Stimulated activated CD4-positive, alpha-beta T cell treated with anti-CD3 and anti-CD28 coated beads, Interleukin-15, amount 100 ng/mL, for 1 hour (primary cell): ENCODE results near the gene GLT8D2.
"Not testable (repeated sequence)": the region's sequence is repeated elsewhere in the genome, so short reads cannot be mapped to it uniquely, and the experiment has no call there.

Source experiments
- DNase-seq, 2 donors: peaks; one replicate each; pipeline ENCODE4 v3.0.0-alpha.2; 2020; ENCODE audit warnings: low read depth in 1 of 2, low spot score in 1 of 2

Gene GLT8D2

DNA sequence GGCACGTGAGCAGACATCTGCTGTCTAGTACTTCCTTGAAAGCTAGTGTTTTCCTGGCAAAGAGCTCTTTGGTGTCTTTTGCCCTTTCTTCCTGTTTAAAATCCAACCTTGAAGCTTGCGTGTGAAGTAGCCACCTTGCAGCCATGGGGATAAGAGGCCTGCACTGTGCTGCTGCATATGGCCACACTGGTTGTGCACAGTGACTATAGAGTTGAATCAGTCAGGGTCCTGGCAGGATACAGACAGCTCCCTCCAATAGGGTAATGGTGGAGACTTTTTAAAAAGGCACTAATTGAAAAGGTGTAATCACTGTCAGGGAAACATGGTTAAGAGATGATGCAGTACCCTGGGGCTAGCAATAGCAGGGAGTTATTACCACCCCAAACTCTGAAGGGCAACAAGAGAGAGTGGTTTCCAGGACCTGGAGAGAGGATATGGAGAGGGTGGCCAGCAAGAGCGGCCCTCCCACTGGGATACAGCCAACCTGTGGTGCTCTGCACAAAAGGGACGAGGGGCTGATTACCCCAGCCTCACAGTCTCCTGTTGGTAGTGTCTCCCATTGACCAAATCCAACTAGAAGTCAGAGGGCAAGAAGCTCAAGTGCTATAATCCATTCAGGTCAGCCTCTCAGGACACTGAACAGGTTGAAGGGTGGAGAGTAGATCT lies 4.8 kb upstream of the GLT8D2 start:
- DNase-seq: no peak

- no peak for DNase-seq
Measured at GRCh38 chr12:104050436-104050835, 449 bp upstream of the GLT8D2 start.

DNA sequence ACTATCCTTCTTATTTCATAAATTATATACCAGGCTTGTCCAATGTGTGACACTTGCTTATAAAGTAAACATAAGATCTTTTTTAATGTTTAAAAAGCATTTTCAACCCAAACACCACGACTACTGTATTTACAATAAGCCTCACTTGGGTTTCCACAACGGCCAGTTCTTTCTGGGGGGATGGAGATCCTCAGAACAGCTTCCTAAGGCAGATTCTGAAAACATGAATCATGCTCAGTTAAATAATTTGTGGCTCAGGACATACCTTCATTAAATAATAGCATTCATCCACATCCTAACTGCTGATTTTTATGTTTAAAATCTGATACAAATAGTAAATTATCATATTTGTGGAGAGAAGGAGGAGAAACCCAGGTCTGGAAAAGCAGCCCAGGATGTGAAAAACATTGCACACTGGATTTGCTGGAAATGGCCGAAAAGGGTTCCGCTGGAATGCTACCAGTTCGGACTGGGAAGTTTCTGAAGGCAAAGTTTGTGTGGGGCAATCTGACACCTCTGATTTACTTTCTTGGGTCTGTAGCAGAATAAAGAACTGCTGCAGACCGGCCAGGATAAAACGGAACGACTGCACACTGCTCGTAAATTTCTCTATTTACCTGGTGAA lies 597 bp downstream of the GLT8D2 start:
- DNase-seq: no peak

DNA sequence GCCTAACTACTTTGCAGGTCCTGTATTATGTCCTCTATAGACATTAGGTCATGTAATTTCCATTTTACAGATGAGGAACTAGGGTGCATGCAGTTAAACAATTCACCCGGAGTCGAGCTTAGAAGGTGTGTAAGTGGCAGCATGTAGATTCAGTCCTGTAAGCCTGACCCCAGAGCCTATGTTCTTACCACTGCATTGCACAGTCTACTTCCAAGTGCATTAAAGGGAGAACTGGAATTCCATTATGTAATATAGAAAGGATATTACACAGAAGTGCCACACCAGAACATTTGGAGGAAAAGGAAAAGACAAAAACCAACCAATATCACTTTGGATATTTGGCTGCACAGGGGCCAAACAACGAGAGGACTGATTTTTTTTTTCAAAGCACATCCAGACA lies 1.2 kb downstream of the GLT8D2 start:
- DNase-seq: no peak

DNA sequence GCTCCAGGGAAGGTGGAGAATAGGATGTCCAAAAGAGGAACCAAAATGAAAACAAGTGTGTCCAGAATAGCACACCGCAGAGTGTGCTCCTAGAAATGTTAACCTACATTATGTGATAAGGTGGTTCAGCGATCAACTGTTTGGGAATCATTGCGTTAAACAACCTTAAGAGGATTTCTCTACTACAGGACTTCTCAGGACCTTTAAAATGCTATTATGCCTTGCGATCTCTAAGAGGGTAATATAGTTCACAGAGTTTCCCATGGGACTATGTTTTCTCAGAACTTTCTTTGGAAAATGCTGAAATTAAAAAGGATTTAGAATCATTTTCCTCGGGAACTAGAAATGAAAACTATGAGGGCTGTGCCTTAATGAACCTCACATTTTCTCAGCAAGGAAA lies 1.8 kb downstream of the GLT8D2 start:
- DNase-seq: no peak

GRCh38 chr12:104046306-104046705 lies 3.7 kb downstream of the GLT8D2 start:
- no peak for DNase-seq

- DNase-seq: no peak
Measured at GRCh38 chr12:104044158-104044557, 5.8 kb downstream of the GLT8D2 start.

DNA sequence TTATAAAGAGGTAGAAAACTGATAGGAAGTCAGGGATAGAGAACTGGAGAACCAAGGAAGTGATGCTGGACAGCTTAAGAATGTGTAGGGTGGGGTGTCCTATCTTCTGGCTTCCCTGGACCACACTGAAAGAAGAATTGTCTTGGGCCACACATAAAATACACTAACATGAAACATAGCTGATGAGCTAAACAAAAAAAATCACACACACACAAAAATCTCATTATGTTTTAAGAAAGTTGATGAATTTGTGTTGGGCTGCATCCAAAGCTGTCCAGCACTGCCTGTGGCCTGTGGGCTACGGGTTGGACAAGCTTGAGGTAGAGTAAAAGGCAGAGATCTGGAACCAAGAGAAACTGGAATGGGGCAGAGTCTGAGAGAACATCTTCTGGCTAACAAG lies 7.4 kb downstream of the GLT8D2 start:
- DNase-seq: no peak

GRCh38 chr12:104039769-104040168 lies 10.2 kb downstream of the GLT8D2 start:
- not testable (repeated sequence) for DNase-seq

DNA sequence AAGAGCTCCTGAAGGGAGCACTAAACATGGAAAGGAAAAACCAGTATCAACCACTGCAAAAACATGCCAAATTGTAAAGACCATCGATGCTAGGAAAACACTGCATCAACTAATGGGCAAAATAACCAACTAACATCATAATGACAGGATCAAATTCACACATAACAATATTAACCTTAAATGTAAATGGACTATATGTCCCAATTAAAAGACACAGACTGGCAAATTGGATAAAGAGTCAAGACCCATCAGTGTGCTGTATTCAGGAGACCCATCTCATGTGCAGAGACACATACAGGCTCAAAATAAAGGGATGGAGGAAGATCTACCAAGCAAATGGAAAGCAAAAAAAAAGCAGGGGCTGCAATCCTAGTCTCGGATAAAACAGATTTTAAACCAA lies 13.8 kb downstream of the GLT8D2 start:
- not testable (repeated sequence) for DNase-seq

DNA sequence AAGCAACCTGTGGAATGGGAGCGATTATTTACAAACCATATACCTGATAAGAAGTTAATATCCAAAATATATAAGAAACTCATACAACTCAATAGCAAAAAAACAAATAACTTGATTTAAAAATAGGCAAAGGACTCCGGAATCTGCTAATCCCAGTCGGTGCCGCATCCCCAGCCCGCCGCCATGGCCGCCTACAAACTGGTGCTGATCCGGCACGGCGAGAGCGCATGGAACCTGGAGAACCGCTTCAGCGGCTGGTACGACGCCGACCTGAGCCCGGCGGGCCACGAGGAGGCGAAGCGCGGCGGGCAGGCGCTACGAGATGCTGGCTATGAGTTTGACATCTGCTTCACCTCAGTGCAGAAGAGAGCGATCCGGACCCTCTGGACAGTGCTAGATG lies 19.4 kb downstream of the GLT8D2 start:
- DNase-seq: not testable (repeated sequence)

DNA sequence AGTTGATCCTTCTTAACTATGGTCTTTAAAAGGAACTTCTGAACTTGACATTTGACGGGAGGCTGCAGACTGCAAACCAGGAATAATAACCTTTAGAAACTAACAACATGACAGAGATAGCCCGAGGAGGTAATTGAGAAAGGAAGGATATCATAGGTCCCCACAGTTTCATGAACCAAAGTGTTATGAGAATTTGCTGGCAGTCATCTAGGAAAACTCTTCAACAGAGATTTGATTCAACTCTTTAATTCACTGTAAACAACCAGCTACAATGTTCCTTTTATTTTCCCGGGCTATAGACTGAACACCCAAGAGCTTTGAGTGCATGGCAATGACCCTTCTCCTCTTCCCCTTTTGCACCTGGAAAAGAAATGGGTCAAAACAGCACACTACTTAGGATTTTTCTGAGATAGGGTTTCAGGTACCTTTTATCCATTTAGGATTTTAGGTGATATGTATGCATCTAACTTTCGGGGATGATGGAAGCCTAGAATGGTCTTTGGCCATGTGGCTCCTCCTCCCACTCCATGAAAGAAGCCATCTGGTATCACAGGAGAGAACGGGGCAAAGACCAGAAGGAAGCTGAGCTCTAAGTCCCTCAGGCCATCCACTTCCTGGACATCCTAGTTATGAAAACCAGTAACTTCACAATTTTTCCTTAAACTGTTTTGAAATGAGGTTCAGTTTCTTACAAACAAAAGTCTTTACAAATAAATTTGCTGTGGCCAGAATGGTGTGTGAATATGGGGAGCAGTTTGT lies 23.0 kb downstream of the GLT8D2 start:
- no peak for DNase-seq

GRCh38 chr12:104025771-104026170 lies 24.2 kb downstream of the GLT8D2 start:
- DNase-seq: no peak

DNA sequence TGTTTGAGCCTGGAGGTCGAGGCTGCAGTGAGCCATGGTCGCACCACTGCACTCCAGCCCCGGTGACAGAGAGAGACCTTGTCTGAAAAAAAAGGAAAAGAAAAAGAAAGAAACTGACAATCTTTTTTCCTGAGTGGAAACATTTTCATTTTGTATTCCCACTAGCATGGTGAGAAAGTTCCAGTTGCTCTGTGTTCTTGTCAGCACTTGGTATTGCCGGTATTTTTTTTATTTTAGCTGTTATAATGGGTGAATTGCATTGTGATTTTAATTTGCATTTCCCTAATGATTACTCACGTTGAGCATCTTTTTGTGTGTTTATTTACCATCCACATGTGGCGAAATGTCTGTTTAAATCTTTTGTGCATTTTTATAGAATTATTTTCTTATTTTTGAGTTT lies 25.6 kb downstream of the GLT8D2 start:
- DNase-seq: no peak

GRCh38 chr12:104023710-104024109 lies 26.3 kb downstream of the GLT8D2 start:
- no peak for DNase-seq

GRCh38 chr12:104022786-104023185 lies 27.2 kb downstream of the GLT8D2 start:
- DNase-seq: no peak

DNA sequence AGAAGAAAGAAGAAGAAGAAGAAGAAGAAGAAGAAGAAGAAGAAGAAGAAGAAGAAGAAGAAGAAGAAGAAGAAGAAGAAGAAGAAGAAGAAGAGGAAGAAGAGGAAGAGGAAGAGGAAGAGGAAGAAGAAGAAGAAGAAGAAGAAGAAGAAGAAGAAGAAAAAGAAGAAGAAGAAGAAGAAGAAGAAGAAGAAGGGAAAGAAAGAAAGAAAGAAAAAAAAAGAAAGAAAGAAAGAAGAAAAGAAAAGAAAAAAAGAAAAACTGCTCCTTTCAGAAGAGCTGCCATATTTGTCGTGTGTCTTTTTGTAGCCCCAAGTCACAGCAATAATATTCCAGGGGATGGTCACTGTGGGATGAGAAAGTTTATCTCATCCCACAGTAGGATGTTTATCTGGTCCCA lies 28.1 kb downstream of the GLT8D2 start:
- DNase-seq: not testable (repeated sequence)

GRCh38 chr12:104012331-104012730 lies 37.7 kb downstream of the GLT8D2 start:
- no peak for DNase-seq

- no peak for DNase-seq
Measured at GRCh38 chr12:104011253-104011652, 38.7 kb downstream of the GLT8D2 start.

DNA sequence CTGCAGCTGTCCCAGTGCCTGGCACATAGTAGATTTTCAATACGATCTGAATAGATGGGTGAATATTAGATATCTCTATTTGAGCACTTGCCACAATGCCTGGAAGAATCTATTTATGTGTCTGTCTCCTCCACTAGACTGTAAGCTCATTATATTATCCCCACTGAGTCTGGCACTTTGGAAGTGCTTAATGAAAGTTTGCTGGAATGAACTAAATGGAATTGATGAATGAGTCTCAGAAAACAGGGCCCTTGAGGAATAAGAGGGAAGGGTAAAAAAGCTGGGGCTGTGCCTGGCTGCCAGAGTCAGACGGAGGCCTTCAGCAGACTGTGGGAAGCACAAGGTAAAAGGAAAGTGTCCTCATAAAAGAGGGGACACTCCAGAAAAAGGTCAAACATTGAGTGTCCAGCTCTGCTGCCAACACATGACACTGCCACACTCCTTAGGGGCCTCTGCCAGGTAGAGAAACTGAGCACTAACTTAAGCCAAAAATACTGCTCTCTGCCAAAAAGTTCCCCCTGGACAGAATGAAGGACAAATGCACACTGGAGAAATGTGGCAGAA lies 39.3 kb downstream of the GLT8D2 start:
- no peak for DNase-seq

GRCh38 chr12:104010121-104010520 lies 39.9 kb downstream of the GLT8D2 start:
- no peak for DNase-seq

- DNase-seq: no peak
Measured at GRCh38 chr12:104006929-104007328, 43.1 kb downstream of the GLT8D2 start.
